Measurements from ENCODE around the gene FOXC2.

FOXC2 gene

GRCh38 chr16:86610779-86611524 is 44.3 kb downstream of the FOXC2 start:
- no peak for DNase-seq (ENCODE audit: low read depth in 3 of 3, low spot score in 1 of 3)

- no peak for DNase-seq (ENCODE audit: low read depth in 3 of 3, low spot score in 1 of 3)
Measured at GRCh38 chr16:86611525-86611855, 44.9 kb downstream of the FOXC2 start.

- DNase-seq (ENCODE audit: low read depth in 3 of 3, low spot score in 1 of 3) = no peak
Measured at GRCh38 chr16:86611941-86612340, 45.3 kb downstream of the FOXC2 start.

GRCh38 chr16:86614699-86615098 is 48.1 kb downstream of the FOXC2 start:
- DNase-seq (ENCODE audit: low read depth in 3 of 3, low spot score in 1 of 3) = no peak

GRCh38 chr16:86616906-86617305 is 50.3 kb downstream of the FOXC2 start:
- DNase-seq (ENCODE audit: low read depth in 3 of 3, low spot score in 1 of 3) = no peak

- DNase-seq (ENCODE audit: low read depth in 3 of 3, low spot score in 1 of 3) = no peak
Measured at GRCh38 chr16:86618431-86619238, 52.0 kb downstream of the FOXC2 start.
